ENCODE data around the gene SSH2.
"Not testable (repeated sequence)": the region's sequence is repeated elsewhere in the genome, so short reads cannot be mapped to it uniquely, and the experiment has no call there.

The SSH2 gene

GRCh38 chr17:29807520-29808361 lies 122.3 kb downstream of the SSH2 start:
- peak; percentile 77 for DNase-seq
- in situ Hi-C loops (cut with HindIII; ENCODE audit: low pct_ligation_motif_present, low pct_unique_long_range_greater_than_20kb, low sequenced_read_pairs): loop anchor here (25.0 kb wide), 1 partner anchor 130 kb away; the partner anchor contains the start of genes EFCAB5 and SSH2

- no peak for DNase-seq
- in situ Hi-C loops (cut with HindIII; ENCODE audit: low pct_ligation_motif_present, low pct_unique_long_range_greater_than_20kb, low sequenced_read_pairs): loop anchor here (25.0 kb wide), 1 partner anchor 135 kb away; the partner anchor contains the start of genes EFCAB5 and SSH2
Observed at GRCh38 chr17:29802246-29802645, 127.8 kb downstream of the SSH2 start.

GRCh38 chr17:29800457-29800856 lies 129.6 kb downstream of the SSH2 start:
- no peak for DNase-seq
- in situ Hi-C loops (cut with HindIII; ENCODE audit: low pct_ligation_motif_present, low pct_unique_long_range_greater_than_20kb, low sequenced_read_pairs): loop anchor here (25.0 kb wide), 1 partner anchor 137 kb away; the partner anchor contains the start of genes EFCAB5 and SSH2

GRCh38 chr17:29796652-29797051 lies 133.4 kb downstream of the SSH2 start:
- DNase-seq: no peak
- in situ Hi-C loops (cut with HindIII; ENCODE audit: low pct_ligation_motif_present, low pct_unique_long_range_greater_than_20kb, low sequenced_read_pairs): no loop called here

- in situ Hi-C loops (cut with HindIII; ENCODE audit: low pct_ligation_motif_present, low pct_unique_long_range_greater_than_20kb, low sequenced_read_pairs): no loop called here
- no peak for DNase-seq
Observed at GRCh38 chr17:29793501-29793900, 136.5 kb downstream of the SSH2 start.

- DNase-seq: no peak
- in situ Hi-C loops (cut with HindIII; ENCODE audit: low pct_ligation_motif_present, low pct_unique_long_range_greater_than_20kb, low sequenced_read_pairs): no loop called here
Observed at GRCh38 chr17:29791336-29792080, 138.5 kb downstream of the SSH2 start.

- no peak for DNase-seq
- in situ Hi-C loops (cut with HindIII; ENCODE audit: low pct_ligation_motif_present, low pct_unique_long_range_greater_than_20kb, low sequenced_read_pairs): no loop called here
Observed at GRCh38 chr17:29789196-29790170, 140.5 kb downstream of the SSH2 start.

GRCh38 chr17:29787995-29788394 lies 142.0 kb downstream of the SSH2 start:
- peak; percentile 36 for DNase-seq
- in situ Hi-C loops (cut with HindIII; ENCODE audit: low pct_ligation_motif_present, low pct_unique_long_range_greater_than_20kb, low sequenced_read_pairs): no loop called here

- in situ Hi-C loops (cut with HindIII; ENCODE audit: low pct_ligation_motif_present, low pct_unique_long_range_greater_than_20kb, low sequenced_read_pairs): no loop called here
- no peak for DNase-seq
Observed at GRCh38 chr17:29782917-29783316, 147.1 kb downstream of the SSH2 start.

GRCh38 chr17:29779812-29780190 lies 150.2 kb downstream of the SSH2 start:
- DNase-seq; in situ Hi-C loops (cut with HindIII; ENCODE audit: low pct_ligation_motif_present, low pct_unique_long_range_greater_than_20kb, low sequenced_read_pairs): not testable (repeated sequence)

- DNase-seq: peak; percentile 65
Observed at GRCh38 chr17:29778956-29779811, 150.8 kb downstream of the SSH2 start.

GRCh38 chr17:29777663-29778062 lies 152.4 kb downstream of the SSH2 start:
- in situ Hi-C loops (cut with HindIII; ENCODE audit: low pct_ligation_motif_present, low pct_unique_long_range_greater_than_20kb, low sequenced_read_pairs): no loop called here
- no peak for DNase-seq

More at GRCh38 chr17:29778956-29779811, 150.8 kb downstream of the SSH2 start:
- in situ Hi-C loops (cut with HindIII; ENCODE audit: low pct_ligation_motif_present, low pct_unique_long_range_greater_than_20kb, low sequenced_read_pairs): no loop called here

GRCh38 chr17:29776026-29776425 lies 154.0 kb downstream of the SSH2 start:
- DNase-seq: no peak
- in situ Hi-C loops (cut with HindIII; ENCODE audit: low pct_ligation_motif_present, low pct_unique_long_range_greater_than_20kb, low sequenced_read_pairs): no loop called here

- DNase-seq: no peak
- in situ Hi-C loops (cut with HindIII; ENCODE audit: low pct_ligation_motif_present, low pct_unique_long_range_greater_than_20kb, low sequenced_read_pairs): no loop called here
Observed at GRCh38 chr17:29772981-29773380, 157.0 kb downstream of the SSH2 start.

GRCh38 chr17:29771546-29771945 lies 158.5 kb downstream of the SSH2 start:
- in situ Hi-C loops (cut with HindIII; ENCODE audit: low pct_ligation_motif_present, low pct_unique_long_range_greater_than_20kb, low sequenced_read_pairs): no loop called here
- DNase-seq: no peak

- no peak for DNase-seq
- in situ Hi-C loops (cut with HindIII; ENCODE audit: low pct_ligation_motif_present, low pct_unique_long_range_greater_than_20kb, low sequenced_read_pairs): no loop called here
Observed at GRCh38 chr17:29769225-29769624, 160.8 kb downstream of the SSH2 start.

GRCh38 chr17:29766796-29767327 lies 163.2 kb downstream of the SSH2 start:
- DNase-seq: no peak
- in situ Hi-C loops (cut with HindIII; ENCODE audit: low pct_ligation_motif_present, low pct_unique_long_range_greater_than_20kb, low sequenced_read_pairs): no loop called here
